Measurements from ENCODE around the gene SPRR5.

Gene SPRR5

GRCh38 chr1:152959801-152960451 lies 12.9 kb downstream of the SPRR5 start:
- Histone ChIP-seq H3K4me3 (no peak overlapping the region), H3K27ac (no peak overlapping the region)
- TF ChIP-seq CTCF (IDR thresholded peaks at IDR 0.05) = no peak
- DNase-seq (ENCODE audit: low spot score) = no peak

GRCh38 chr1:152960452-152961044 lies 13.5 kb downstream of the SPRR5 start:
- Histone ChIP-seq H3K27ac (no peak overlapping the region), H3K4me3 (no peak overlapping the region)
- no peak for DNase-seq (ENCODE audit: low spot score)
- no peak for TF ChIP-seq CTCF (IDR thresholded peaks at IDR 0.05)

- no peak for DNase-seq (ENCODE audit: low spot score)
- no peak overlapping the region for H3K27ac ChIP-seq
- H3K4me3 ChIP-seq = no peak overlapping the region
- TF ChIP-seq CTCF (IDR thresholded peaks at IDR 0.05) = no peak
These were observed 14.4 kb downstream of the SPRR5 start for GRCh38 chr1:152961226-152961891.

DNA sequence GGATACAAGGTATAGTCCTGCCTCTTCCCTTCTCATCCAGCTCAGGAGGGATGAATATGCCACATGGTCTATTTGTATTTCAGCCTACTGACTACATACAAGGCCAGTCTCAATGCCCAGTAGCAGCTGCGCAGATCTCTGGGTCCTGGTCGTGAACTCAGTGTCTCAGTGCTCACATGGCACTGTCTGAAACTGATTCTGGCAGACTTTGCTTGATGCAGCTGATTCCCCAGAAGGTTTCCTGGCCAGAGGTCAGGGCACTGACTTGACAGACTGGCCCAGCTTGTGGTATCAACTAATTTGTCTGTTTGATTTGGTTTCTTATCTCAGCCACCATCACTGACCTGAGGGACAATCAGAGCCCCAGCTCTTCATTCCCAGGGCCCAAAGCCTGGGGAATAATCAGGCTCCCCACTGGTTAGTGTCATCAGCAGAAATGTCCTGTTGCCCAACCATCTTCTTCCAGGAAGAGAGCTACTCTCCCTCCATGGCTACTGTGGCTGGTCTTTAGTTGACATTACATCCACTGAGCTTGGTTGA lies 15.9 kb downstream of the SPRR5 start:
- no peak for DNase-seq (ENCODE audit: low spot score)
- Histone ChIP-seq H3K4me3 (no peak overlapping the region), H3K27ac (no peak overlapping the region)
- TF ChIP-seq CTCF (IDR thresholded peaks at IDR 0.05) = no peak

DNA sequence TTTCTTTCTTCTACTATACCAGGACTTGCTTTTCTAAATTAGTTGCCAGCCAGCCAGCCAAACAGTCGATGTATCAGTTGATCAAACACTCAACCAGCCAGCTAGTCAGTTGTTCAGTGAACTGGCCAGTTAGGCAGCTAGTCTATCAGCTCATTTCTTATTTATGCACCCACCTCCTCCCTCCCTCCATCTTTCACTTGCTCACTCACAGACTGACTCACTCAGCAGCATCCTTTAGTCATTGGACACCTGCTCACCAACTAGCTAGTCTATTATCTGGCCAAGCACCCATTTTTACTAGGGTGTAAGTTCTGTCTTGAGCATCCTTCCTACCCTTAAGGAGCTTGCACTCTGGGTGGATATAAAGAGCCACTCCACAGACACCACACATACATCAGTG lies 17.5 kb downstream of the SPRR5 start:
- Histone ChIP-seq H3K27ac (no peak overlapping the region), H3K4me3 (no peak overlapping the region)
- no peak for TF ChIP-seq CTCF (IDR thresholded peaks at IDR 0.05)
- DNase-seq (ENCODE audit: low spot score) = no peak

DNA sequence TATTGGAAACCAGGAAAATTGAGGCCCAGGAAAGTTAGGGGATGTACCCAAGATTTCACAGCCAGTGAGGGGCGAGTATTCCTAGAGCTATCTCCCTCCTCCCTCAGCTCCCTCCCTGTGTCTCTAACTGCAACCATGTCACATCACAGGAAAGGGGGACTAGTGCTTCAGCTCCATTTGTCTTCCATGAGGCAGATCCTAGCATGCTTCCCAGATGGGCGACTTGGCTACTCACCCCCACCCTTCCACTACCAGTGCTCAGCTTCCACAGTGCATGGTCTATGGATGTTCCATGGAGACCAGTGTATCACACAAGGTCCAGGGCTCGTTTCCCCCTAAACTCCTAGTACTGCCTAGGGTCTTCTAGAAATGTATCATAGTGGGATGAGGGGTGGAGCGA lies 18.8 kb downstream of the SPRR5 start:
- DNase-seq (ENCODE audit: low spot score) = no peak
- H3K4me3 ChIP-seq = no peak overlapping the region
- no peak overlapping the region for H3K27ac ChIP-seq
- TF ChIP-seq CTCF (IDR thresholded peaks at IDR 0.05) = no peak

Measured in coronary artery (tissue), 2 donors.